Natural killer cell (primary cell): ENCODE results near the gene POP4. TPM values are rescaled to one million over a fixed set of nuclear protein-coding genes. Genes with fewer than 3 reads are reported as not detected.

Source experiments
- ATAC-seq, 3 donors: fragments of 150-1000 bp in 2 of 3; fragments of 200-7000 bp in 1 of 3; cut with Tn5 transposase; 1 replicate in 1 of 3; 2 replicates in 2 of 3; pipeline ENCODE4 v1.10.0; 2021; ENCODE audit warnings: mild to moderate bottlenecking in 2 of 3, moderate library complexity in 2 of 3
- DNase-seq, 2 donors: peaks; one replicate each; pipeline versions ENCODE4 v3.0.0 to v3.0.0-alpha.2; 2013 to 2021; ENCODE audit warnings: mixed read lengths in 1 of 2
- H3K27ac ChIP-seq: one replicate; pipeline ENCODE4 v1.5.1; 2013; ENCODE audit warnings: mild to moderate bottlenecking, low read length
- H3K27me3 ChIP-seq: one replicate; pipeline ENCODE4 v1.6.1; 2013; ENCODE audit warnings: low read length; ENCODE audit not compliant: control insufficient read depth, insufficient read depth
- H3K36me3 ChIP-seq: one replicate; pipeline ENCODE4 v1.6.1; 2013; ENCODE audit warnings: low read length; ENCODE audit not compliant: control insufficient read depth, insufficient read depth
- H3K4me1 ChIP-seq: one replicate; pipeline ENCODE4 v1.6.1; 2013; ENCODE audit warnings: low read length; ENCODE audit not compliant: control insufficient read depth, insufficient read depth
- H3K4me3 ChIP-seq: one replicate; pipeline ENCODE4 v1.5.1; 2013; ENCODE audit warnings: low read length
- H3K9me3 ChIP-seq: one replicate; pipeline ENCODE4 v1.6.1; 2013; ENCODE audit warnings: low read length; ENCODE audit not compliant: control insufficient read depth, insufficient read depth
- H3K27ac Mint-ChIP-seq, 2 donors: one replicate each; pipeline ENCODE4 v1.8.0; 2022; ENCODE audit warnings: mild to moderate bottlenecking in 2 of 2, mixed read lengths in 2 of 2, moderate library complexity in 1 of 2
- H3K27me3 Mint-ChIP-seq, 2 donors: one replicate each; pipeline ENCODE4 v1.8.0; 2022; ENCODE audit warnings: low read depth in 2 of 2, mixed read lengths in 2 of 2
- H3K36me3 Mint-ChIP-seq: one replicate; pipeline ENCODE4 v1.8.0; 2022; ENCODE audit warnings: mixed read lengths
- H3K4me1 Mint-ChIP-seq, 2 donors: one replicate each; pipeline ENCODE4 v1.8.0; 2022; ENCODE audit warnings: mixed read lengths in 2 of 2
- H3K4me3 Mint-ChIP-seq: one replicate; pipeline ENCODE4 v1.8.0; 2022; ENCODE audit warnings: mild to moderate bottlenecking, moderate library complexity, mixed read lengths
- H3K9me3 Mint-ChIP-seq, 2 donors: one replicate each; pipeline ENCODE4 v1.8.0; 2022; ENCODE audit warnings: mixed read lengths in 2 of 2
- CTCF ChIP-seq: fragments of 200-600 bp; IDR thresholded peaks from one replicate; pipeline ENCODE4 v1.8.0; 2022; ENCODE audit warnings: antibody characterized with exemption
- WGBS: methylation state at CpG from one replicate; pipeline ENCODE4 v1.1.7; 2013; ENCODE audit warnings: missing lambda C conversion rate; ENCODE audit not compliant: insufficient coverage; 5-methylcytosine and 5-hydroxymethylcytosine counted together
- intact Hi-C: fragments of 100-400 bp; cut with micrococcal nuclease; formaldehyde crosslinking; loops from one replicate; pipeline ENCODE4 v1.14.2; 2022
- total RNA-seq, 4 donors: library from RNA; stranded (reverse); fragments of 120-200 nt in 1 of 4; gene quantifications; one replicate each; pipeline versions ENCODE4 v1.2.3 to v1.2.4, GENCODE V29; 2013 to 2022

The POP4 gene
- total RNA-seq, 3 donors from 2014 or later (not counting 1 experiment from before 2014, with no cell fraction given): 46.4 to 60.1 (median 46.4) TPM

GRCh38 chr19:29653398-29653797, 47.3 kb downstream of the POP4 start:
- Mint-ChIP-seq H3K4me3 (no peak overlapping the region), H3K36me3 (no peaks in the 10 kb centered on the region), H3K9me3 (no peaks in the 10 kb centered on the region), H3K4me1 (peaks cover 32 to 43% of the 10 kb centered on the region in 2 donors), H3K27ac (peak overlapping the region in 1 of 2 donors; percentile 34), H3K27me3 (no peaks in the 10 kb centered on the region)
- Histone ChIP-seq H3K4me1 (peaks cover 15% of the 10 kb centered on the region), H3K27me3 (no peaks in the 10 kb centered on the region), H3K36me3 (no peaks in the 10 kb centered on the region), H3K27ac (no peak overlapping the region), H3K4me3 (no peak overlapping the region), H3K9me3 (no peaks in the 10 kb centered on the region)
- no peak for TF ChIP-seq CTCF
- intact Hi-C loops: loop anchor here (2.0 kb wide), 1 partner anchor 17 kb away; no protein-coding TSS in a partner anchor
- ATAC-seq: no peak
- no peak for DNase-seq
- WGBS: 91% methylated on average over 3 of the region's 5 CpGs

GRCh38 chr19:29655648-29656335, 49.7 kb downstream of the POP4 start:
- Mint-ChIP-seq H3K27ac (peak overlapping the region in 1 of 2 donors; percentile 3), H3K27me3 (no peaks in the 10 kb centered on the region), H3K9me3 (no peaks in the 10 kb centered on the region), H3K36me3 (no peaks in the 10 kb centered on the region), H3K4me1 (peaks cover 26 to 36% of the 10 kb centered on the region in 2 donors), H3K4me3 (no peak overlapping the region)
- no peaks in the 10 kb centered on the region for H3K36me3 ChIP-seq
- H3K4me3 ChIP-seq: no peak overlapping the region
- H3K9me3 ChIP-seq: no peaks in the 10 kb centered on the region
- H3K4me1 ChIP-seq: peaks cover 9% of the 10 kb centered on the region
- intact Hi-C loops: no loop called here
- no peaks in the 10 kb centered on the region for H3K27me3 ChIP-seq
- no peak for TF ChIP-seq CTCF
- DNase-seq (no peak), ATAC-seq (peak in 2 of 3 donors; percentile 31 to 42)
- WGBS: 39% methylated on average over 3 of the region's 4 CpGs
- H3K27ac ChIP-seq: no peak overlapping the region

- WGBS: 91% methylated on average over 5 of the region's 5 CpGs
- no peak overlapping the region for H3K4me3 Mint-ChIP-seq
Observed at GRCh38 chr19:29658221-29658991, 52.3 kb downstream of the POP4 start.

More at GRCh38 chr19:29658221-29658991, 52.3 kb downstream of the POP4 start:
- Histone ChIP-seq H3K4me3 (no peak overlapping the region), H3K4me1 (no peaks in the 10 kb centered on the region), H3K36me3 (no peaks in the 10 kb centered on the region), H3K27me3 (no peaks in the 10 kb centered on the region), H3K27ac (no peak overlapping the region), H3K9me3 (no peaks in the 10 kb centered on the region)
- no peaks in the 10 kb centered on the region for H3K27me3 Mint-ChIP-seq
- H3K27ac Mint-ChIP-seq: no peak overlapping the region
- TF ChIP-seq CTCF: no peak
- intact Hi-C loops: no loop called here
- no peak for ATAC-seq
- H3K36me3 Mint-ChIP-seq: no peaks in the 10 kb centered on the region
- no peak for DNase-seq
- H3K9me3 Mint-ChIP-seq: no peaks in the 10 kb centered on the region
- peaks cover under 1 to 11% of the 10 kb centered on the region in 2 donors for H3K4me1 Mint-ChIP-seq
